ENCODE measurements around the gene USP12.

USP12 gene

DNA sequence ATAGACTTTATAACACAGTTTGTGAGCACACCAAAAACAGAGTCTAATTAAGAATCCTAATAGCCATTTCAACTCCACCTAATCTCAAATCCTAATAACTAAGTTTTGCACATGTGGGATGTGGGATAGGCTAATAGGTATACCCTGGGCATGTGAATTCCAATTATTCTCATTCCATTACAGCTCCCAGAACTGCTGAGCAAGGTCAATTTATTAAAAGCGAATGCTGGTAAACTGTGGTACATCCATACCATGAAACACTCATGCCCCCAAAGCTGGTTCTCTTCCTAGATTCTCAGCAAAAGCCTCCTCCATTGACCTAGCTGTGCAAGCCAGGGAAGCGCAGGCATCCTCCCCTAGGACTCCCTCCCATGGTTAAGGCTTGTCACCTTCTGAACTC, 113.8 kb downstream of the USP12 start:
- no peak overlapping the region for H3K27ac ChIP-seq (replicated peaks)
- no peak overlapping the region for H3K4me3 ChIP-seq (replicated peaks; ENCODE audit: insufficient read depth, low read length)
- DNase-seq (ENCODE audit: low read depth in 1 of 2, low spot score in 1 of 2) = no peak
- no peaks in the 10 kb centered on the region for H3K27me3 ChIP-seq (ENCODE audit: insufficient read depth, poor library complexity, severe bottlenecking)
- TF ChIP-seq GABPA (IDR thresholded peaks at IDR 0.05; ENCODE audit: low read depth) (no peak), POLR2AphosphoS5 (IDR thresholded peaks at IDR 0.05; ENCODE audit: low read depth) (no peak), CTCF (IDR thresholded peaks at IDR 0.05; ENCODE audit: insufficient read depth, low read length) (no peak), SPI1 (IDR thresholded peaks at IDR 0.05; ENCODE audit: borderline replicate concordance, low read depth) (no peak), REST (IDR thresholded peaks at IDR 0.05; ENCODE audit: insufficient replicate concordance, low read depth) (no peak)

DNA sequence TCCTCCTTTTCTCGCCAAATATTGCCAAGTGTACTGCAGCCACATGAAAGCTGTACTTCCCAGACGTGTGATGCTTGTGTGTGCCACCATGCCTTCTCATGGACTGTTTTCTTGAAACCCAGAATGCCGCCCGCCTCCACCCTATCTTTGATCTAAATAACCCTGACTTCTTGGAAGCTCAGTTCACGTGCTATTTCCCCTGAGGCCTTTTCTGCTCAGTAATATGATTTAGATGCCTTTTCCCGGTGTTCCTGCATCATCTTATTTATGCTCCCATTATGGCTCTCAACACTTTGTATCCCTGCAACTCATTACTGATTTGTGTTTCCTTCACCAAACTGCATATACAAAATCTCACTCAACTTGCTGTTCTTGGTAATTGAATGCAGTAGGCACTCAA, 116.1 kb downstream of the USP12 start:
- H3K4me3 ChIP-seq (replicated peaks; ENCODE audit: insufficient read depth, low read length) = no peak overlapping the region
- H3K27me3 ChIP-seq (ENCODE audit: insufficient read depth, poor library complexity, severe bottlenecking) = no peaks in the 10 kb centered on the region
- no peak for DNase-seq (ENCODE audit: low read depth in 1 of 2, low spot score in 1 of 2)
- no peak overlapping the region for H3K27ac ChIP-seq (replicated peaks)
- TF ChIP-seq REST (IDR thresholded peaks at IDR 0.05; ENCODE audit: insufficient replicate concordance, low read depth) (no peak), SPI1 (IDR thresholded peaks at IDR 0.05; ENCODE audit: borderline replicate concordance, low read depth) (no peak), POLR2AphosphoS5 (IDR thresholded peaks at IDR 0.05; ENCODE audit: low read depth) (no peak), GABPA (IDR thresholded peaks at IDR 0.05; ENCODE audit: low read depth) (no peak), CTCF (IDR thresholded peaks at IDR 0.05; ENCODE audit: insufficient read depth, low read length) (no peak)

- no peak overlapping the region for H3K27ac ChIP-seq (replicated peaks)
- DNase-seq (ENCODE audit: low read depth in 1 of 2, low spot score in 1 of 2) = no peak
- no peaks in the 10 kb centered on the region for H3K27me3 ChIP-seq (ENCODE audit: insufficient read depth, poor library complexity, severe bottlenecking)
- no peak overlapping the region for H3K4me3 ChIP-seq (replicated peaks; ENCODE audit: insufficient read depth, low read length)
- no peak for TF ChIP-seq CTCF (IDR thresholded peaks at IDR 0.05; ENCODE audit: insufficient read depth, low read length)
- TF ChIP-seq POLR2AphosphoS5 (IDR thresholded peaks at IDR 0.05; ENCODE audit: low read depth) = no peak
- no peak for TF ChIP-seq SPI1 (IDR thresholded peaks at IDR 0.05; ENCODE audit: borderline replicate concordance, low read depth)
- no peak for TF ChIP-seq GABPA (IDR thresholded peaks at IDR 0.05; ENCODE audit: low read depth)
- no peak for TF ChIP-seq REST (IDR thresholded peaks at IDR 0.05; ENCODE audit: insufficient replicate concordance, low read depth)
These were observed 116.9 kb downstream of the USP12 start for GRCh38 chr13:27054760-27055159.

Measured in HL-60 (cell line).